Lower lobe of right lung (tissue), 2 donors: ENCODE results near the gene PTPRD. TPM values are rescaled to one million over a fixed set of nuclear protein-coding genes. Genes with fewer than 3 reads are reported as not detected.

Experiments
- ATAC-seq, 2 donors: fragments of 200-7000 bp; cut with Tn5 transposase; one replicate each; pipeline ENCODE4 v1.9.1; 2020 to 2022; ENCODE audit warnings: mild to moderate bottlenecking in 2 of 2, moderate library complexity in 2 of 2
- DNase-seq: peaks from one replicate; pipeline ENCODE4 v3.0.0-alpha.2; 2020
- H3K27ac ChIP-seq: fragments of 200-600 bp; one replicate; pipeline ENCODE4 v1.8.0; 2022
- H3K27me3 ChIP-seq: fragments of 200-600 bp; one replicate; pipeline ENCODE4 v1.8.0; 2022; ENCODE audit warnings: low read depth
- H3K36me3 ChIP-seq: fragments of 200-600 bp; one replicate; pipeline ENCODE4 v1.8.0; 2022; ENCODE audit warnings: mild to moderate bottlenecking
- H3K4me1 ChIP-seq: fragments of 200-600 bp; one replicate; pipeline ENCODE4 v1.8.0; 2022
- H3K4me3 ChIP-seq: fragments of 200-600 bp; one replicate; pipeline ENCODE4 v1.8.0; 2022; ENCODE audit warnings: mild to moderate bottlenecking
- H3K9me3 ChIP-seq: fragments of 200-600 bp; one replicate; pipeline ENCODE4 v1.8.0; 2022
- intact Hi-C: fragments of 100-400 bp; cut with DNase I; formaldehyde crosslinking; loops from one replicate; pipeline ENCODE4 v1.11.0; 2022
- total RNA-seq: library from RNA; stranded (reverse); fragmentation: NEBNext Ultra II Directional; extraction: Animal tissue kit (Norgen Biotek cat#: 25700); gene quantifications from one replicate; pipeline ENCODE4 v1.2.1, GENCODE V29; 2021
- TF ChIP-seq, protein P1 (sequence below): fragments of 200-600 bp; IDR thresholded peaks from one replicate; pipeline ENCODE4 v1.8.0; 2022; ENCODE audit warnings: antibody characterized with exemption, mild to moderate bottlenecking
- donor health status: DM: no; HTN: yes; CAD: no; lungs with severe emphysema.

PTPRD gene
- total RNA-seq, 1 donor from 2014 or later, result 17.2 TPM

GRCh38 chr9:8905731-8906130 is 1707.1 kb downstream of the PTPRD start:
- no peaks in the 10 kb centered on the region for H3K4me1 ChIP-seq
- TF ChIP-seq, protein P1, sequence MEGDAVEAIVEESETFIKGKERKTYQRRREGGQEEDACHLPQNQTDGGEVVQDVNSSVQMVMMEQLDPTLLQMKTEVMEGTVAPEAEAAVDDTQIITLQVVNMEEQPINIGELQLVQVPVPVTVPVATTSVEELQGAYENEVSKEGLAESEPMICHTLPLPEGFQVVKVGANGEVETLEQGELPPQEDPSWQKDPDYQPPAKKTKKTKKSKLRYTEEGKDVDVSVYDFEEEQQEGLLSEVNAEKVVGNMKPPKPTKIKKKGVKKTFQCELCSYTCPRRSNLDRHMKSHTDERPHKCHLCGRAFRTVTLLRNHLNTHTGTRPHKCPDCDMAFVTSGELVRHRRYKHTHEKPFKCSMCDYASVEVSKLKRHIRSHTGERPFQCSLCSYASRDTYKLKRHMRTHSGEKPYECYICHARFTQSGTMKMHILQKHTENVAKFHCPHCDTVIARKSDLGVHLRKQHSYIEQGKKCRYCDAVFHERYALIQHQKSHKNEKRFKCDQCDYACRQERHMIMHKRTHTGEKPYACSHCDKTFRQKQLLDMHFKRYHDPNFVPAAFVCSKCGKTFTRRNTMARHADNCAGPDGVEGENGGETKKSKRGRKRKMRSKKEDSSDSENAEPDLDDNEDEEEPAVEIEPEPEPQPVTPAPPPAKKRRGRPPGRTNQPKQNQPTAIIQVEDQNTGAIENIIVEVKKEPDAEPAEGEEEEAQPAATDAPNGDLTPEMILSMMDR, result no peak
- DNase-seq (no peak), ATAC-seq (no peak)
- H3K9me3 ChIP-seq, result no peaks in the 10 kb centered on the region
- no peaks in the 10 kb centered on the region for H3K36me3 ChIP-seq
- H3K27ac ChIP-seq, result no peak overlapping the region
- H3K27me3 ChIP-seq, result no peaks in the 10 kb centered on the region
- H3K4me3 ChIP-seq, result no peak overlapping the region
- intact Hi-C loops, result no loop called here

GRCh38 chr9:8904771-8905515 is 1707.9 kb downstream of the PTPRD start:
- H3K27ac ChIP-seq, result no peak overlapping the region
- H3K9me3 ChIP-seq, result no peaks in the 10 kb centered on the region
- ATAC-seq, result no peak
- no peaks in the 10 kb centered on the region for H3K4me1 ChIP-seq
- no peaks in the 10 kb centered on the region for H3K36me3 ChIP-seq
- H3K27me3 ChIP-seq, result no peaks in the 10 kb centered on the region
- H3K4me3 ChIP-seq, result no peak overlapping the region
- DNase-seq, result no peak
- TF ChIP-seq, protein P1, result no peak
- intact Hi-C loops, result no loop called here

DNA sequence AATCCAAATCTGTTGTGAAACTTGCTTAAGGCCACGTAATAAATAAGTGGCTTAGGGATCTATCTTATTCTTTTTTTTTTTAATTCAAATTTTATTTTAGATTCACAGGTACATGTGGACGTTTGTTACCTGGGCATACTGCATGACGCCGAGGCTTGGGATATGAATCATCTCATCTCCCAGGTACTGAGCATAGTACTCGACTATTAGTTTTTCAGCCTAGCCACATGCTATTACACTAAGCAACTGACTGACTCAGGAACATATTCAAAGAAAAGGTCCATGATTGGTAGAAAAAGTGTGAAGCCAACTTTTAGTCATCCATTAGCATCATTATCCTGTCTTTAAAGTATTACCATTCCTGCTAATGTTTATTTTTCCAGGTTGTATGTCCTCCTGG is 1709.7 kb downstream of the PTPRD start:
- DNase-seq, result no peak
- H3K9me3 ChIP-seq, result no peaks in the 10 kb centered on the region
- H3K27me3 ChIP-seq, result no peaks in the 10 kb centered on the region
- H3K4me3 ChIP-seq, result no peak overlapping the region
- intact Hi-C loops, result no loop called here
- no peaks in the 10 kb centered on the region for H3K36me3 ChIP-seq
- H3K27ac ChIP-seq, result no peak overlapping the region
- no peak for ATAC-seq
- TF ChIP-seq, protein P1, result no peak
- no peaks in the 10 kb centered on the region for H3K4me1 ChIP-seq

- DNase-seq, result no peak
- TF ChIP-seq, protein P1, result no peak
- no peak for ATAC-seq
- H3K27ac ChIP-seq, result no peak overlapping the region
- no peaks in the 10 kb centered on the region for H3K27me3 ChIP-seq
- no peaks in the 10 kb centered on the region for H3K4me1 ChIP-seq
- H3K36me3 ChIP-seq, result no peaks in the 10 kb centered on the region
- H3K4me3 ChIP-seq, result no peak overlapping the region
- H3K9me3 ChIP-seq, result no peaks in the 10 kb centered on the region
- intact Hi-C loops, result no loop called here
These were observed 1711.7 kb downstream of the PTPRD start for GRCh38 chr9:8901146-8901545.

- no peaks in the 10 kb centered on the region for H3K4me1 ChIP-seq
- H3K27ac ChIP-seq, result no peak overlapping the region
- TF ChIP-seq, protein P1, result no peak
- no peak overlapping the region for H3K4me3 ChIP-seq
- ATAC-seq (no peak), DNase-seq (no peak)
- intact Hi-C loops, result no loop called here
- no peaks in the 10 kb centered on the region for H3K9me3 ChIP-seq
- H3K27me3 ChIP-seq, result no peaks in the 10 kb centered on the region
- no peaks in the 10 kb centered on the region for H3K36me3 ChIP-seq
These were observed 1713.3 kb downstream of the PTPRD start for GRCh38 chr9:8899511-8899910.
